GM13977 (cell line): ENCODE data around the gene COL5A1.

Experiments
- DNase-seq: peaks from one replicate; pipeline ENCODE4 v3.0.0; 2012; ENCODE audit warnings: low spot score
- in situ Hi-C: fragments of 300-500 bp; cut with MboI; formaldehyde crosslinking; loops from one replicate; pipeline ENCODE4 v1.12.0; 2022; ENCODE audit warnings: low sequenced_read_pairs, low pct_unique_long_range_greater_than_20kb, mixed read lengths, inconsistent platforms; ENCODE audit not compliant: unreplicated experiment
- TF ChIP-seq, protein P1 (sequence below): IDR thresholded peaks from 2 replicates; pipeline ENCODE4 v1.5.1; 2012; ENCODE audit warnings: mild to moderate bottlenecking, control low read depth; ENCODE audit not compliant: insufficient read depth; ENCODE audit errors: extremely low read depth, missing control alignments

COL5A1 gene

GRCh38 chr9:134783699-134784039 lies 142.1 kb downstream of the COL5A1 start:
- TF ChIP-seq, protein P1, sequence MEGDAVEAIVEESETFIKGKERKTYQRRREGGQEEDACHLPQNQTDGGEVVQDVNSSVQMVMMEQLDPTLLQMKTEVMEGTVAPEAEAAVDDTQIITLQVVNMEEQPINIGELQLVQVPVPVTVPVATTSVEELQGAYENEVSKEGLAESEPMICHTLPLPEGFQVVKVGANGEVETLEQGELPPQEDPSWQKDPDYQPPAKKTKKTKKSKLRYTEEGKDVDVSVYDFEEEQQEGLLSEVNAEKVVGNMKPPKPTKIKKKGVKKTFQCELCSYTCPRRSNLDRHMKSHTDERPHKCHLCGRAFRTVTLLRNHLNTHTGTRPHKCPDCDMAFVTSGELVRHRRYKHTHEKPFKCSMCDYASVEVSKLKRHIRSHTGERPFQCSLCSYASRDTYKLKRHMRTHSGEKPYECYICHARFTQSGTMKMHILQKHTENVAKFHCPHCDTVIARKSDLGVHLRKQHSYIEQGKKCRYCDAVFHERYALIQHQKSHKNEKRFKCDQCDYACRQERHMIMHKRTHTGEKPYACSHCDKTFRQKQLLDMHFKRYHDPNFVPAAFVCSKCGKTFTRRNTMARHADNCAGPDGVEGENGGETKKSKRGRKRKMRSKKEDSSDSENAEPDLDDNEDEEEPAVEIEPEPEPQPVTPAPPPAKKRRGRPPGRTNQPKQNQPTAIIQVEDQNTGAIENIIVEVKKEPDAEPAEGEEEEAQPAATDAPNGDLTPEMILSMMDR = no peak
- in situ Hi-C loops = no loop called here

GRCh38 chr9:134784577-134785305 lies 143.1 kb downstream of the COL5A1 start:
- TF ChIP-seq, protein P1 = no peak
- in situ Hi-C loops = no loop called here
- DNase-seq = no peak

More at GRCh38 chr9:134783699-134784039, 142.1 kb downstream of the COL5A1 start:
- no peak for DNase-seq

GRCh38 chr9:134785325-134786108 lies 143.9 kb downstream of the COL5A1 start:
- in situ Hi-C loops = no loop called here
- TF ChIP-seq, protein P1 = no peak
- no peak for DNase-seq

- TF ChIP-seq, protein P1 = no peak
- in situ Hi-C loops = no loop called here
- no peak for DNase-seq
Measured at GRCh38 chr9:134787601-134788531, 146.3 kb downstream of the COL5A1 start.

DNA sequence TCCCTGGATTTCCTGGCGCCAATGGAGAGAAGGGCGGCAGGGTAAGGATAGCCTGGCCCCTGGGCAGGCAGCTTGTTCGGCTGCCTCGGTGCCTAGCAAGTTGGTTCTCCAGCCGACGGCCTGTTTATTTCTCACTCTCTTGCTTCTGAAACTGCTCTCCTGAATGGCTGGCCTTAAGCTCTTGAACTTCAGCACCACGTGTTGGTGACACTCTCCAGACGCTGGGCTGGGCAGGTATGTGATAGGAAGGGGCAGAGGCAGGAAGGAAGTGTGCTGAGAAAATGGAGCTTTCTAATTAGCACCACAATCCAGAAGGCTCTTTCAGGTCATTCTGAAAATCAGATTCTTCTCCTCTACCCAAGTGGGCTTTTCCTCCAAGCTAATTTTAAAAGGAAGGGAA lies 147.6 kb downstream of the COL5A1 start:
- DNase-seq = no peak

More for the DNA sequence above, 147.6 kb downstream of the COL5A1 start:
- TF ChIP-seq, protein P1 = no peak
- in situ Hi-C loops = no loop called here
